Measurements from ENCODE around the gene SEC11A. TPM values are rescaled to one million over a fixed set of nuclear protein-coding genes. Genes with fewer than 3 reads are reported as not detected.

SEC11A gene
- total RNA-seq, 2 experiments from 2014 or later = 110 to 119 TPM

DNA sequence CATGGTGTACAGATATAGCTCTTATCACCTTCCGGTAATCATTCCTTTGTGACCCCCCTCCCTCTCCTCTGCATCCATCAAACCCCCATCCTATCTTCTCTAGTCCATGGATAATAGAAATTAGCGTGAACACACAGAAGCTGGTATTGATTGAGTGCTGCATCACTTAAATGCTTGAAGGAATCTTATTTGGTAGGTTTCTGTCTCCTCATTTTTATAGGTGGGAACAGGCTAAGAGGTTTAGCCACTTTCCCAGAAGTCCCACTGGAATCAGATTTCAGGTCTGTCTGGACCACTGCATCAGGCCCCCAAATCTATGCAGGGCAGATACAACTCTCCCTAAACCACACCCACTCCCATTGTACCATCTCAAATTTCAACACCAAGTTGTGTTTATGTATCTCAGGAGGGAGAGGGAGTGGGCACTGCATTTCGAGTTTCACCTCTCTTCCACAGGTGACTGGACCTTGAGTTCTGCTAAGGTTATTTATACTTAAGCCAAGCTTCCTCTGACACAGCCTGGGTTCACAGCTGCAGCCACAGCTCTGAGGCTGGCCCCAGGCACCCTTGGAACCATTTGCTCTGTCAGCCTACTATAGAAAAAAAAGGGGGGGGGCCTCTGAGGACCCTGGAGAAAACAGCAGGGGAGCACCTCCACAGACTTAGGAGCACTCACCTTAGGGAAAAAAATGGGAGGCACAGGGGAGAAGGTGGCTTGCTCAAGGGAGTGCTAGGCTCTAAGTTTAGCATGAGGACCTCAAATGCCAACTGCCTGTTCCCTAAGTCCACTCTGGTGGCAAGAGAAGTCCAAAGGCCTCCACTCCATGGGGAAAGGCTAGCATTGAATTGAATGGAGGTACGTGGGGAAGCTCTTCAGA lies 55.8 kb downstream of the SEC11A start:
- Mint-ChIP-seq H3K4me1 (peaks cover 30% of the 10 kb centered on the region), H3K36me3 (ENCODE audit: low read depth) (peaks cover 15% of the 10 kb centered on the region), H3K4me3 (no peak overlapping the region), H3K27ac (no peak overlapping the region), H3K9me3 (no peaks in the 10 kb centered on the region), H3K27me3 (no peaks in the 10 kb centered on the region)
- ChIA-PET CTCF (interaction anchor here (0.6 to 1.6 kb wide), 9 partner anchors 15 to 163 kb away, joined by 3 to 6 read pairs (median 3); partner anchors contain the start of gene SEC11A), POLR2A (interaction anchor here (1.0 kb wide), 1 partner anchor 26 kb away, joined by 4 read pairs; no protein-coding TSS in a partner anchor)
- DNase-seq = no peak

- no peaks in the 10 kb centered on the region for H3K27me3 Mint-ChIP-seq
- peaks cover 6% of the 10 kb centered on the region for H3K36me3 Mint-ChIP-seq (ENCODE audit: low read depth)
- no peaks in the 10 kb centered on the region for H3K9me3 Mint-ChIP-seq
- no peak for DNase-seq
- ChIA-PET POLR2A (interaction anchor here (0.7 to 1.0 kb wide), 3 partner anchors 10 to 28 kb away, joined by 4 to 7 read pairs (median 7); no protein-coding TSS in a partner anchor), CTCF (interaction anchor here (0.8 to 1.6 kb wide), 12 partner anchors 10 to 322 kb away, joined by 3 to 6 read pairs (median 4); partner anchors contain the start of gene SEC11A)
- peak overlapping the region; percentile 73 for H3K4me3 Mint-ChIP-seq
- H3K4me1 Mint-ChIP-seq = peaks cover 36% of the 10 kb centered on the region
- H3K27ac Mint-ChIP-seq = peak overlapping the region; percentile 88
Measured at GRCh38 chr15:84658788-84659411, 57.0 kb downstream of the SEC11A start.

DNA sequence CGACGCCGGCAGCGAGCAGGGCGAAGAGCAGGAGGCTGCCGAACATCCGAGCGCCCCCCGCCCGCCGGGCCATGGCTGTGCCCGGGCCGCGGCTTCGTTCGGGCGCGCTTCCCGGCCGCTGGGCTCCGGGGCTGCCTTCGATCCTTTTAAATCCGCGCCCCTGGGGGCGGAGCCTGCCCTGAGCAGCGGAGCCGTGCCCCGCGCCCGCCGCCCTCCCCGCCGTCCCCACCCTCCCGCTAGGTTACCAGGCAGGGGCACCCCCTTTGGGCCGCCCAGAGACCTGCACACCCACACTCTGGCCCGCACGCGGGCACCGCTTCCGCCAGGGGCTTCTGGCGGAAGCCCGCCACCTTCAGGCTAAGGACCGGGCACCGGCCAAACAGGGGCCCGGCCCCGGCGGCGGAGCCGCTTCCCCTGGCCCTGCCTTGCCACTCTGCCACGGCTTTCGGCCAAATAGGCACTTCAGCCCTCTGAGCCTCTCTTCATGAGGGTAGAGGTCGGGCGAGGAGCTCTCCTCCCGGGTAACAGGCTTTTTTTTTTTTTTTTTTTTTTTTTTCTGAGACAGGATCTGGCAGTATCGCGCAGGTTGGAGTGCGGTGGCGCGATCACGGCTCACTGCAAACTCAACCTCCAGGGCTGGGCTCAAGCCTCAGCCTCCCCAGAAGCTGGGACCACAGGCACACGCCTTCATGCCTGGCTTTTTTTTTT lies 57.7 kb downstream of the SEC11A start, which contains the start of gene NMB:
Gene NMB (minus strand): TSS at position 120 of the 708 bp plus-strand sequence. CDS start 47 bp downstream, at position 73.
- Mint-ChIP-seq H3K9me3 (no peaks in the 10 kb centered on the region), H3K36me3 (ENCODE audit: low read depth) (peaks cover 8% of the 10 kb centered on the region), H3K27ac (peak within 1 kb of the TSS; percentile 88), H3K27me3 (no peaks in the 10 kb centered on the region), H3K4me3 (peak within 1 kb of the TSS; percentile 73), H3K4me1 (peaks cover 41% of the 10 kb centered on the region)
- ChIA-PET POLR2A (interaction anchor here (0.6 to 1.0 kb wide), 4 partner anchors 11 to 141 kb away, joined by 3 to 7 read pairs (median 6); no protein-coding TSS in a partner anchor), CTCF (interaction anchor here (0.6 to 1.3 kb wide), 10 partner anchors 9 to 323 kb away, joined by 3 to 5 read pairs (median 4); no protein-coding TSS in a partner anchor)
- peak; percentile 80 for DNase-seq

- POLR2A ChIA-PET = no interaction called here
- Mint-ChIP-seq H3K4me1 (peaks cover 43% of the 10 kb centered on the region), H3K36me3 (ENCODE audit: low read depth) (peaks cover 8% of the 10 kb centered on the region), H3K4me3 (peak overlapping the region; percentile 71), H3K27ac (peak overlapping the region; percentile 76), H3K27me3 (no peaks in the 10 kb centered on the region), H3K9me3 (no peaks in the 10 kb centered on the region)
- CTCF ChIA-PET = interaction anchor here (0.9 to 1.3 kb wide), 3 partner anchors 20 to 119 kb away, joined by 3 to 5 read pairs (median 3); no protein-coding TSS in a partner anchor
- DNase-seq = no peak
Measured at GRCh38 chr15:84657748-84658079, 58.2 kb downstream of the SEC11A start.

- CTCF ChIA-PET = interaction anchor here (1.2 to 3.5 kb wide), 5 partner anchors 9 to 221 kb away, joined by 3 to 13 read pairs (median 3); no protein-coding TSS in a partner anchor
- DNase-seq = no peak
- peaks cover 50% of the 10 kb centered on the region for H3K4me1 Mint-ChIP-seq
- peaks cover 11% of the 10 kb centered on the region for H3K36me3 Mint-ChIP-seq (ENCODE audit: low read depth)
- H3K27ac Mint-ChIP-seq = peak overlapping the region; percentile 76
- H3K9me3 Mint-ChIP-seq = no peaks in the 10 kb centered on the region
- H3K27me3 Mint-ChIP-seq = no peaks in the 10 kb centered on the region
- peak overlapping the region; percentile 71 for H3K4me3 Mint-ChIP-seq
- POLR2A ChIA-PET = no interaction called here
Measured at GRCh38 chr15:84656972-84657371, 59.0 kb downstream of the SEC11A start.

DNA sequence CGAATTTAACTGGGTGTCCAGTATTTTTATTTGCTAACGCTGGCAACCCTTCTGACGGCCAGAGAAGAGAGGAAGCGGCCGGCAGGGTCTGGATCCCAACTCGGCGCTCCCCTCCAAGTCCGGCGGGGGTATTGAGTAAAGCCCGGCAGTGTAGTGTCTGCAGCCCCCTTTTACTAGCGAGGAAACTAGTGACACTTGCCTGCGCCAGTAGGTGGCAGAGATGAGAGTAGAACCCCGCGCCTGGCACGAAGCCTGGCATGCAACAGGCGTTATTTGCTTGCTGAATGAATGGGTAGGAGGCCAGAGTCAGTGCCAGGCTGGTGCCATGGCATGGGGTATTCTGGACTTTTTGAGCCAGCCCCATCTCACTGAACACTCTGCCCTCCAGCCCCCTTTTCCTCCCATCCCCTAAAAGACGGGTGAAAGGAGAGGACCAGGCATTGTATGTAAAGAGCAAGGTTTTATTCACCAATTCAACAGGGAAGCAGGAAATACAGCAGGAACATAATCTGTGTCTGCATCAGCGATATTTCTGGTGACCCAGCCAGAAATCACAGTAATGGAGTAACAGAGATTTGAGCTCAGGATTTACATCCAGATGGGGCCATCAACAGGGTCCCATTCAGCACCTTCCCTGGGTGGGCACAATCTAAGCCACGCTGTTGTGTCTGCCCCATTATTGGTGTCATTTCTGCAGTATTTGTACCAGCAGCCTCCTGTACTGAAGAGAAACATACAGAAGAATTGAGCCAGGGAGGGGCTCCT lies 61.1 kb downstream of the SEC11A start:
- Mint-ChIP-seq H3K4me3 (peak overlapping the region; percentile 96), H3K27ac (peak overlapping the region; percentile 89), H3K9me3 (no peaks in the 10 kb centered on the region), H3K4me1 (peaks cover 52% of the 10 kb centered on the region), H3K27me3 (no peaks in the 10 kb centered on the region), H3K36me3 (ENCODE audit: low read depth) (peaks cover 14% of the 10 kb centered on the region)
- ChIA-PET POLR2A (interaction anchor here (0.6 to 1.0 kb wide), 2 partner anchors 53 to 271 kb away, joined by 3 to 4 read pairs; no protein-coding TSS in a partner anchor), CTCF (interaction anchor here (0.8 to 3.5 kb wide), 16 partner anchors 11 to 375 kb away, joined by 3 to 13 read pairs (median 4); no protein-coding TSS in a partner anchor)
- peak; percentile 84 for DNase-seq

GRCh38 chr15:84653910-84654688 lies 61.8 kb downstream of the SEC11A start, which contains the start of gene WDR73:
TSS of gene WDR73 (minus strand) at chr15:84654283. CDS start at chr15:84654274, 9 bp downstream.
- Mint-ChIP-seq H3K27ac (peak within 1 kb of the TSS; percentile 89), H3K27me3 (no peaks in the 10 kb centered on the region), H3K9me3 (no peaks in the 10 kb centered on the region), H3K4me1 (peaks cover 48% of the 10 kb centered on the region), H3K4me3 (peak within 1 kb of the TSS; percentile 96), H3K36me3 (ENCODE audit: low read depth) (peaks cover 15% of the 10 kb centered on the region)
- POLR2A ChIA-PET = interaction anchor here (0.6 to 1.2 kb wide), 4 partner anchors 53 to 272 kb away, joined by 3 to 4 read pairs (median 4); partner anchors contain the start of gene SEC11A
- CTCF ChIA-PET = interaction anchor here (0.7 to 3.5 kb wide), 13 partner anchors 11 to 100 kb away, joined by 3 to 13 read pairs (median 3); no protein-coding TSS in a partner anchor
- DNase-seq = peak; percentile 98

DNA sequence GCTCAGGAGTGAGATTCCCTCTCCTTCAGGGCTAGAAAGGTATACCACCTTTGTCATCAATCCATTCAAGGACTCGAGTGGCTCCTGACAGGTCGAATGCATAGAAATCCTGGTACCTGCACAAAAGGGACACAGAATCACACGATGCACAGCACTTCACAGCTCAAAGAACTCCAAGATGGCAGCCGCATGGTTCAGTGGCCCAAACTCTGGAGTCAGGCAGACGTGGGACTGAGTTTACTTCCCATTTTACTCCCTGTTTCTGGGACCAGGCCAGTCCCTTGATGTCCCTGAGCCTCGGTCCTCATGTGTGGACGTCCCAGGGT lies 62.4 kb downstream of the SEC11A start:
- no peak for DNase-seq
- Mint-ChIP-seq H3K4me3 (peak overlapping the region; percentile 96), H3K27me3 (no peaks in the 10 kb centered on the region), H3K27ac (peak overlapping the region; percentile 89), H3K9me3 (no peaks in the 10 kb centered on the region), H3K4me1 (peaks cover 44% of the 10 kb centered on the region), H3K36me3 (ENCODE audit: low read depth) (peaks cover 18% of the 10 kb centered on the region)
- ChIA-PET CTCF (interaction anchor here (0.7 to 3.5 kb wide), 13 partner anchors 10 to 95 kb away, joined by 3 to 13 read pairs (median 3); no protein-coding TSS in a partner anchor), POLR2A (interaction anchor here (0.6 to 1.2 kb wide), 4 partner anchors 52 to 136 kb away, joined by 3 to 4 read pairs (median 3); partner anchors contain the start of gene SEC11A)

DNA sequence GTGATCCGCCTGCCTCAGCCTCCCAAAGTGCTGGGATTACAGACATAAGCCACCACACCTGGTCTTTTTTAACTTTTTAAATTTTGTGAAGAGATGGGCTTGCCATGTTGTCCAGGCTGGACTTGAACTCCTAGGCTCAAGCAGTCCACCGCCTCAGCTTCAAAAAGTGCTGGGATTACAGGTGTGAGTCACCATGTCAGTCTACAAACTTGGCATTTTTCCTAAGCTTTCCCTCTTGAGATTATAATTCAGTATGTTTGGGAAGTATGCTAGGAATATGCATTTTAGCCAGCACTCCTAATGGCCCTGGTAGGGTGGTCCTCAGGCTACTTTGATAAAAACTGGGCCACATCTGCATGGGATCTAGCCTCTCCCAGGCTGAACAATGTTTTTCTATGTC lies 66.2 kb downstream of the SEC11A start:
- H3K4me1 Mint-ChIP-seq = peaks cover 31% of the 10 kb centered on the region
- DNase-seq = no peak
- no peaks in the 10 kb centered on the region for H3K27me3 Mint-ChIP-seq
- no peak overlapping the region for H3K4me3 Mint-ChIP-seq
- no peak overlapping the region for H3K27ac Mint-ChIP-seq
- H3K36me3 Mint-ChIP-seq (ENCODE audit: low read depth) = peaks cover 43% of the 10 kb centered on the region
- POLR2A ChIA-PET = no interaction called here
- no peaks in the 10 kb centered on the region for H3K9me3 Mint-ChIP-seq
- CTCF ChIA-PET = interaction anchor here (1.3 to 1.6 kb wide), 3 partner anchors 9 to 79 kb away, joined by 4 to 5 read pairs (median 4); no protein-coding TSS in a partner anchor

GRCh38 chr15:84648539-84648938 lies 67.4 kb downstream of the SEC11A start:
- Mint-ChIP-seq H3K4me3 (no peak overlapping the region), H3K9me3 (no peaks in the 10 kb centered on the region)
- POLR2A ChIA-PET = no interaction called here

More at GRCh38 chr15:84648539-84648938, 67.4 kb downstream of the SEC11A start:
- Mint-ChIP-seq H3K36me3 (ENCODE audit: low read depth) (peaks cover 45% of the 10 kb centered on the region), H3K27ac (no peak overlapping the region), H3K4me1 (peaks cover 27% of the 10 kb centered on the region), H3K27me3 (no peaks in the 10 kb centered on the region)
- CTCF ChIA-PET = interaction anchor here (0.9 to 1.5 kb wide), 4 partner anchors 10 to 102 kb away, joined by 3 to 4 read pairs (median 4); no protein-coding TSS in a partner anchor
- no peak for DNase-seq

All from activated CD4-positive, alpha-beta T cell treated with anti-CD3 and anti-CD28 coated beads, Interleukin-2, amount 10 ng/mL, durations not matched to agents 7 days and 5 days (primary cell).